Activated naive CD4-positive, alpha-beta T cell treated with anti-CD3 and anti-CD28 coated beads, Interleukin-2, amount 50 U/mL, for 72 hours (primary cell): ENCODE results near the gene MGAT4A. TPM values are rescaled to one million over a fixed set of nuclear protein-coding genes. Genes with fewer than 3 reads are reported as not detected.
A peak's percentile ranks its signal among the peaks of the same experiment; 100 is the strongest.

Experiments used
- ATAC-seq, 2 donors: fragments of 150-1000 bp; cut with Tn5 transposase; 2 replicates each; pipeline ENCODE4 v1.10.0; 2021; ENCODE audit warnings: mild to moderate bottlenecking in 2 of 2, moderate library complexity in 2 of 2
- DNase-seq, 2 donors: peaks; one replicate each; pipeline ENCODE4 v3.0.0; 2021 to 2022; ENCODE audit warnings: low spot score in 2 of 2
- H3K27ac Mint-ChIP-seq, 2 donors: one replicate each; pipeline ENCODE4 v1.8.0; 2022; ENCODE audit warnings: mild to moderate bottlenecking in 2 of 2, mixed read lengths in 2 of 2
- H3K36me3 Mint-ChIP-seq, 2 donors: one replicate each; pipeline ENCODE4 v1.8.0; 2022; ENCODE audit warnings: mixed read lengths in 2 of 2
- H3K9me3 Mint-ChIP-seq, 2 donors: one replicate each; pipeline ENCODE4 v1.8.0; 2022; ENCODE audit warnings: mixed read lengths in 2 of 2
- total RNA-seq, 2 donors: library from RNA; stranded (reverse); gene quantifications; one replicate each; pipeline ENCODE4 v1.2.3, GENCODE V29; 2022

MGAT4A gene
- total RNA-seq, 2 donors from 2014 or later: 59.1 to 95.6 TPM

- peaks cover 15 to 73% of the 10 kb centered on the region in 2 donors for H3K36me3 Mint-ChIP-seq
- no peak for ATAC-seq
- peak overlapping the region; percentile 72 to 88 for H3K27ac Mint-ChIP-seq
- no peak for DNase-seq
- peaks cover 0 to 5% of the 10 kb centered on the region in 2 donors for H3K9me3 Mint-ChIP-seq
Measured at GRCh38 chr2:98726205-98726604, 4.7 kb downstream of the MGAT4A start.

GRCh38 chr2:98720286-98720685 lies 10.6 kb downstream of the MGAT4A start:
- DNase-seq (no peak), ATAC-seq (no peak)
- peaks cover 5% of the 10 kb centered on the region in 2 donors for H3K9me3 Mint-ChIP-seq
- peaks cover 20 to 75% of the 10 kb centered on the region in 2 donors for H3K36me3 Mint-ChIP-seq
- peak overlapping the region in 1 of 2 donors; percentile 7 for H3K27ac Mint-ChIP-seq

GRCh38 chr2:98717621-98718020 lies 13.3 kb downstream of the MGAT4A start:
- peaks cover 0 to 5% of the 10 kb centered on the region in 2 donors for H3K9me3 Mint-ChIP-seq
- DNase-seq (no peak), ATAC-seq (no peak)
- H3K36me3 Mint-ChIP-seq: peaks cover 14 to 50% of the 10 kb centered on the region in 2 donors
- H3K27ac Mint-ChIP-seq: peak overlapping the region; percentile 72 to 86

DNA sequence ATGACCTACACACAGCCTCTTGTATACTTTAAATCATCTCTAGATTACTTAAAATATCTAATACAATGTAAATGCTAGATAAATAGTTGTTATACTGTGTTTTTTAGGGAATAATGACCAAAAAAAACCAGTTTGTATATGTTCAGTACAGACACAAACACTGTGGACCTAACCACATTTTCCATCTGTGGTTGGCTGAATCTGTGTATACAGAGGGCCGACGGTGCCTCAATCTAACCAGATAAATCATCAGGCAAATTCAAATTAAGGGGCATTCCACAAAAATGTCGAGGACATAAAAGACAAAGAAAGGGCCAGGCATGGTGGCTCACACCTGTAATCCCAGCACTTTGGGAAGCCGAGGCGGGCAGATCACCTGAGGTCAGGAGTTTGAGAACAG lies 14.1 kb downstream of the MGAT4A start:
- no peak for DNase-seq
- ATAC-seq: peak in 1 of 2 donors; percentile 69
- H3K9me3 Mint-ChIP-seq: peaks cover 0 to 5% of the 10 kb centered on the region in 2 donors
- peaks cover 14 to 48% of the 10 kb centered on the region in 2 donors for H3K36me3 Mint-ChIP-seq
- H3K27ac Mint-ChIP-seq: peak overlapping the region; percentile 83 to 86

GRCh38 chr2:98715812-98716451 lies 15.0 kb downstream of the MGAT4A start:
- DNase-seq (no peak), ATAC-seq (peak in 1 of 2 donors; percentile 69)
- Mint-ChIP-seq H3K36me3 (peaks cover 13 to 40% of the 10 kb centered on the region in 2 donors), H3K9me3 (peaks cover 0 to 5% of the 10 kb centered on the region in 2 donors), H3K27ac (peak overlapping the region; percentile 36 to 83)

DNA sequence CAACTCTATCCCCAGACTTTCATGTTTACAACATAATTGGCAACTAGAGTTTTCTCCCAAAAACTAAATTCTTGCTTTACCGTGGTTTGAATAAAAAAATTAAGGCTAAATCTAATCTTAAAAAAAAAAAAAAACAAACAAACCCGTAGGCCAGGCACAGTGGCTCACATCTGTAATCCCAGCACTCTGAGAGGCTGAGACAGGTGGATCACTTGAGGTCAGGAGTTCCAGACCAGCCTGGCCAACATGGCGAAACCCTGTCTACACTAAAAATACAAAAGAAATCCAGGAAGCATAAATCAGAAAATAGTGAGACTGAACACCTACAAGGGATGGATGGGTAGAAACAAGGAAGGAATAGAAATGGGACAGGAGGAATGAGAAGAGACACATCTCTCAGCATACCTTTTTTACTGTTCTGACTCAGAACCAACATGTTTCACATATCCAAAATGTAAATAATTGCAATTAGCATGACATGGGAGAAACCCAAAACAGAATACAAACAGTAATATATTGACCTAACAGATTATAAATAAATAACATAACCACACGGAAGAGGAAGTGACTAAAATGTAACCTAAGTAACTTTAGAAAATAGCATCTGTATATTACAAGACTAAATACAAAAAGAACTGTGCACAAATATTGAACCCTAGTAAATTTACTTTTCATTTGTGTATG lies 17.5 kb downstream of the MGAT4A start:
- H3K9me3 Mint-ChIP-seq: no peaks in the 10 kb centered on the region
- peak overlapping the region in 1 of 2 donors; percentile 72 for H3K27ac Mint-ChIP-seq
- DNase-seq (no peak), ATAC-seq (no peak)
- H3K36me3 Mint-ChIP-seq: peaks cover 0 to 27% of the 10 kb centered on the region in 2 donors

DNA sequence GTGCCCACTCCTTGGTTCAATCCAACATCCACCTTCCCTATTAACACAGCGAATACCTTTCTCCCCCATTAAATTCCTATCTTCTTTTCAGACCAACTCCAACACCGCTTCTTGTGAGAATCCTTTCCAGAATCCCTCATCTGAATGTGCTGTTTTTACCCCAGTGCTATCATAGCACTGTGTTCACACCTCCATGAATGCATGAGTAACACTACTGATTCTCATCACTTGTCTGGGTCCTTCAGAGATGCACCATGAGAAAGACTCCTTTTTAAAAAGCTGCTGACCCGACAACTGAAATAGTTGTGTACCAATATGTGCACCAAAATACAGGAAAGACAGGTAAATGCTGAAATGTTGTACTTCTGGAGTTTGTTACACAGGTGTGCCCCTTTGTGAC lies 18.8 kb downstream of the MGAT4A start:
- ATAC-seq (peak; percentile 77 to 93), DNase-seq (no peak)
- H3K36me3 Mint-ChIP-seq: peaks cover 0 to 26% of the 10 kb centered on the region in 2 donors
- H3K27ac Mint-ChIP-seq: peak overlapping the region; percentile 32 to 44
- no peaks in the 10 kb centered on the region for H3K9me3 Mint-ChIP-seq

DNA sequence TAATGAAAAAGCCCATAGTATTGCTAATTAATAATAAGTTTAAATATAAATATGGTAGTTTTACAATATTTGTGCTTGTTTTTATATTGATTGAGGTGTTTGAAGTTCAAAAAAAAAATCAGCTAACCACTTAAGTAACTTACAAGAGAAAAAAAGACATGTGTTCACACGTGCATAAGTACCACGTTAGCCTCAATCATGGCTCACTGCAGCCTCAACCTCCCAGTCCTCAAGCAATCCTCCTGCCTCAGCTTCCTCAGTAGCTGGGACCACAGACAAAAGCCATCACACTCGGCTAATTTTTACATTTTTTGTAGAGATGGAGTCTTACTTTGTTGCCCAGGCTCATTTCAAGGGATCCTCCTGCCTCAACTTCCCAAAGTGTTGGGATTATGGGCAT lies 19.4 kb downstream of the MGAT4A start:
- peak in 1 of 2 donors; percentile 40 for ATAC-seq
- peak overlapping the region in 1 of 2 donors; percentile 44 for H3K27ac Mint-ChIP-seq
- peaks cover 0 to 20% of the 10 kb centered on the region in 2 donors for H3K36me3 Mint-ChIP-seq
- no peak for DNase-seq
- H3K9me3 Mint-ChIP-seq: no peaks in the 10 kb centered on the region

GRCh38 chr2:98710734-98711133 lies 20.2 kb downstream of the MGAT4A start:
- peaks cover 0 to 18% of the 10 kb centered on the region in 2 donors for H3K36me3 Mint-ChIP-seq
- peak overlapping the region; percentile 10 to 62 for H3K27ac Mint-ChIP-seq
- H3K9me3 Mint-ChIP-seq: no peaks in the 10 kb centered on the region
- DNase-seq (no peak), ATAC-seq (no peak)

GRCh38 chr2:98709535-98709934 lies 21.4 kb downstream of the MGAT4A start:
- ATAC-seq (no peak), DNase-seq (no peak)
- Mint-ChIP-seq H3K9me3 (no peaks in the 10 kb centered on the region), H3K36me3 (peaks cover 0 to 17% of the 10 kb centered on the region in 2 donors), H3K27ac (peak overlapping the region in 1 of 2 donors; percentile 62)

- ATAC-seq (no peak), DNase-seq (no peak)
- Mint-ChIP-seq H3K27ac (peak overlapping the region in 1 of 2 donors; percentile 65), H3K36me3 (peaks cover 0 to 17% of the 10 kb centered on the region in 2 donors), H3K9me3 (no peaks in the 10 kb centered on the region)
Measured at GRCh38 chr2:98708396-98709186, 22.3 kb downstream of the MGAT4A start.

DNA sequence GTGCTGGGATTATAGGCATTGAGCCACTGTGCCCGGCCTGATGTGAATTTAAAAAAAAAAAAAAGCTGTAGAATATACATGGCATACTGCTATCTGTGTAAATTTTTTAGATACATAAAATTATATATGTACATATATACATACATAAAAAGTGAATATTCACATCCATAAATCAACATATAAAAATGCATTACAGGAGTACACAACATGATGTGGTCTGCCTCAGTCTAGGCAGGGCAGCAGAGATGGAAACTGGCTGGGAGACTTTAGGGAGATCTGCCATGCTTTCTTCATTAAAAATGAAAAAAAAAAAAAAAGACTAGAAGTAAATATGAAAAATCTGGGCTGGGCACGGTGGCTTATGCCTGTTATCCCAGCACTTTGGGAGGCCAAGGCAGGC lies 24.3 kb downstream of the MGAT4A start:
- no peak for DNase-seq
- peak overlapping the region in 1 of 2 donors; percentile 1 for H3K27ac Mint-ChIP-seq
- no peaks in the 10 kb centered on the region for H3K9me3 Mint-ChIP-seq
- no peak for ATAC-seq
- peaks cover 0 to 19% of the 10 kb centered on the region in 2 donors for H3K36me3 Mint-ChIP-seq

- DNase-seq (no peak), ATAC-seq (peak; percentile 43 to 51)
- Mint-ChIP-seq H3K27ac (peak overlapping the region; percentile 66 to 69), H3K36me3 (peaks cover 0 to 19% of the 10 kb centered on the region in 2 donors), H3K9me3 (no peaks in the 10 kb centered on the region)
Measured at GRCh38 chr2:98705333-98705617, 25.7 kb downstream of the MGAT4A start.

DNA sequence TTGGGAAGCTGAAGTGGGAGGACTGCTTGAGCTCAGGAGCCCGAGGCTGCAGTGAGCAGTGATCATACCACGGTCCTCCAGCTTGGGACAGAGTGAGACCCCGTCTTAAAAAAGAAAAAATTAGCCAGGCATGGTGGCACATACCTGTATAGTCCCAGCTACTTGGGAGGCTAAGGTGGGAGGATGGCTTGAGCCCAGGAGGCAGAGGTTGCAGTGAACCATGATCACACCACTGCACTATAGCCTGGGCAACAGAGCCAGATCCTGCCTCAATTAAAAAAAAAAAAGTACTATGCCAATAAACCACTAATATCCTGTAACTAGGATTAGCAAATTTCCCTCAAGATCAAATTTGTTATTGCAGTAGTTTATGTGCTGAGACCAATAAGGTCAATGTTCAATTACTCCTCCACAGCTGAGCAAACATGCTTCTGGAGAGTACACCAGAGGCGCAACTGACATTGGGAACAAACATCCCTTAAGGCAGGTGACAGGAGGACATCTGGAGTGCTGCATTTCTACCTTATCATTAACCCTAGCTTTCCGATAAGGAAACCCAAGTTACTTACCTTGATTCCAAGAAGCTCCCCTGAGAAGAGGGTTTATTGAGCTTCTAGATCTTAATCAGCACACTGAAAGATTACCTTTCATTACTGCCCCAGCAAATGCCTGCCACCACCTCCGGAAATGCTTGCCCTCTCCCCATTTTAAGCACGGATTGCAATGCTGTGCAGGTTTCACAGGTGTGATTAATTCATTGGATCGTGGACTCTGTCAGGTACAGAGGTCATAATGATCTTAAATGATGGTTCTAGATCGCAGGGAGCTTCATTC lies 26.2 kb downstream of the MGAT4A start:
- ATAC-seq: no peak
- peaks cover 0 to 14% of the 10 kb centered on the region in 2 donors for H3K36me3 Mint-ChIP-seq
- peak overlapping the region; percentile 74 to 89 for H3K27ac Mint-ChIP-seq
- no peak for DNase-seq
- no peaks in the 10 kb centered on the region for H3K9me3 Mint-ChIP-seq

- Mint-ChIP-seq H3K9me3 (peaks cover 0 to 2% of the 10 kb centered on the region in 2 donors), H3K27ac (peak overlapping the region; percentile 18 to 74), H3K36me3 (peaks cover 0 to 17% of the 10 kb centered on the region in 2 donors)
- no peak for ATAC-seq
- no peak for DNase-seq
Measured at GRCh38 chr2:98703738-98704137, 27.2 kb downstream of the MGAT4A start.
